ENCODE results near the gene KDM1A. TPM values are rescaled to one million over a fixed set of nuclear protein-coding genes. Genes with fewer than 3 reads are reported as not detected.

KDM1A gene
- total RNA-seq, 2 donors from 2014 or later: 28.2 to 34.9 TPM

GRCh38 chr1:23023174-23023845 is 4.0 kb downstream of the KDM1A start:
- TF ChIP-seq, protein P1, sequence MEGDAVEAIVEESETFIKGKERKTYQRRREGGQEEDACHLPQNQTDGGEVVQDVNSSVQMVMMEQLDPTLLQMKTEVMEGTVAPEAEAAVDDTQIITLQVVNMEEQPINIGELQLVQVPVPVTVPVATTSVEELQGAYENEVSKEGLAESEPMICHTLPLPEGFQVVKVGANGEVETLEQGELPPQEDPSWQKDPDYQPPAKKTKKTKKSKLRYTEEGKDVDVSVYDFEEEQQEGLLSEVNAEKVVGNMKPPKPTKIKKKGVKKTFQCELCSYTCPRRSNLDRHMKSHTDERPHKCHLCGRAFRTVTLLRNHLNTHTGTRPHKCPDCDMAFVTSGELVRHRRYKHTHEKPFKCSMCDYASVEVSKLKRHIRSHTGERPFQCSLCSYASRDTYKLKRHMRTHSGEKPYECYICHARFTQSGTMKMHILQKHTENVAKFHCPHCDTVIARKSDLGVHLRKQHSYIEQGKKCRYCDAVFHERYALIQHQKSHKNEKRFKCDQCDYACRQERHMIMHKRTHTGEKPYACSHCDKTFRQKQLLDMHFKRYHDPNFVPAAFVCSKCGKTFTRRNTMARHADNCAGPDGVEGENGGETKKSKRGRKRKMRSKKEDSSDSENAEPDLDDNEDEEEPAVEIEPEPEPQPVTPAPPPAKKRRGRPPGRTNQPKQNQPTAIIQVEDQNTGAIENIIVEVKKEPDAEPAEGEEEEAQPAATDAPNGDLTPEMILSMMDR (IDR thresholded peaks at IDR 0.05): no peak
- Histone ChIP-seq H3K27me3 (no peaks in the 10 kb centered on the region), H3K4me3 (no peak overlapping the region), H3K36me3 (no peaks in the 10 kb centered on the region), H3K9me3 (peaks cover 0 to 12% of the 10 kb centered on the region in 2 donors), H3K27ac (no peak overlapping the region), H3K4me1 (peaks cover 0 to 16% of the 10 kb centered on the region in 2 donors)
- DNase-seq (ENCODE audit: low spot score): no peak

GRCh38 chr1:23026568-23026967 is 7.3 kb downstream of the KDM1A start:
- Histone ChIP-seq H3K4me3 (no peak overlapping the region), H3K27me3 (no peaks in the 10 kb centered on the region), H3K9me3 (peaks cover 0 to 12% of the 10 kb centered on the region in 2 donors), H3K36me3 (no peaks in the 10 kb centered on the region), H3K27ac (no peak overlapping the region), H3K4me1 (peaks cover 0 to 2% of the 10 kb centered on the region in 2 donors)
- no peak for DNase-seq (ENCODE audit: low spot score)
- TF ChIP-seq, protein P1 (IDR thresholded peaks at IDR 0.05): no peak

DNA sequence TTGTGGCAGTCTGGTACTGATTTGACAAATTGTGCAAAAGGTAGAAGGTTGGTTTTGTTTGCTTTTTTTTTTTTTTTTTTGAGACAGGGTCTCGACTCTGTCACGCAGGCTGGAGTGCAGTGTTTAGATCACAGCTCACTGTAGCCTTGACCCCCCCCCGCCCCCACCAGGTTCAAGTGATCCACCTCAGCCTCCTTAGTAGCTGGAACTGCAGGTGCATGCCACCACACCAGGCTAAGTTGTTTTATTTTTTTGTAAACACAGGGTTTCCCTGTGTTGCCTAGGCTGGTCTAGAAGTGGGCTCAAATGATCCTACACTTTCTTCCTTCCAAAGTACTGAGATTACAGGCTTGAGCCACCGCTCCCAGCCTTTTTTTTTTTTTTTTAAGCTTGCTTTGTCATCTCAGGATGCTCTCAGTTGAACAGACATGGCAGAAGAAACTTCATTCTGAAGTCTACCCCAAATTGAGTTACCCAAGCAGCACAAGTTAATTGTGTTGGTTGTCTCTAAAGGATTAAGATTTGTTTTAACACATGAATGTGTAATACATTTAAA is 8.2 kb downstream of the KDM1A start:
- Histone ChIP-seq H3K4me3 (no peak overlapping the region), H3K9me3 (peaks cover 0 to 12% of the 10 kb centered on the region in 2 donors), H3K4me1 (no peaks in the 10 kb centered on the region), H3K36me3 (no peaks in the 10 kb centered on the region), H3K27ac (no peak overlapping the region), H3K27me3 (no peaks in the 10 kb centered on the region)
- DNase-seq (ENCODE audit: low spot score): no peak
- TF ChIP-seq, protein P1 (IDR thresholded peaks at IDR 0.05): no peak

GRCh38 chr1:23029337-23029736 is 10.1 kb downstream of the KDM1A start:
- H3K27me3 ChIP-seq: no peaks in the 10 kb centered on the region
- TF ChIP-seq, protein P1 (IDR thresholded peaks at IDR 0.05): no peak
- no peaks in the 10 kb centered on the region for H3K9me3 ChIP-seq
- H3K27ac ChIP-seq: no peak overlapping the region
- H3K4me3 ChIP-seq: no peak overlapping the region
- H3K4me1 ChIP-seq: no peaks in the 10 kb centered on the region
- no peaks in the 10 kb centered on the region for H3K36me3 ChIP-seq
- DNase-seq (ENCODE audit: low spot score): no peak

DNA sequence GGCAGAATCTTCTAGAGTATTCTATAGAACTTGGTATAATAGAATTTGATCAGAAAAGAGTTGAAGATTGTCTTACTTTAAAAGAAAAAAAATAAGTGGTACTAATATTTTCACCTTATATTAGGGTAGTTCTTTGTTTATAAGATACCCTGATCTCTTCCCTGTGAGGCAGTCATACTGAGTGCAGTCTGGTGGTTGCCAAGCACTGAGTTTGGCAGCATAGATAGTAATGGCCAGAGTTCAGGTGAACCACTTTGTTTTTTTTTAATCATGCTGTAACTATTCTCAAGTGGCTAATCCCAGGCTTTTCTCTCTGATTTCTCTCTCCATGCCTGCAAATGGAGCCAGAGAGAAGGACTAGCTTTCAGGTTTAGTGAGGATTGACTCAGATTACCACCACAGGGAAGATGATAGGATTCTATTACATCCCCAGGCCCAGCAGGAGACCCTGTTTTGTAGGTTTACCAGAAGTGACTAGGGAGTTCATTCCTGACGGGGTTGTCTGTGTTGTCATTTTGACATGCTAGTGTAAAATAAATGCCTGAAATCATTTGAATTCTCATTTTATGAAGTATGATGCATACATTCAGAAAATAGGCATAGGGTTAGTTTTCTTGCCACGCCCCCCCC is 16.7 kb downstream of the KDM1A start:
- TF ChIP-seq, protein P1 (IDR thresholded peaks at IDR 0.05): no peak
- Histone ChIP-seq H3K36me3 (no peaks in the 10 kb centered on the region), H3K27me3 (no peaks in the 10 kb centered on the region), H3K9me3 (no peaks in the 10 kb centered on the region), H3K27ac (no peak overlapping the region), H3K4me3 (no peak overlapping the region), H3K4me1 (peaks cover 0 to 5% of the 10 kb centered on the region in 2 donors)
- no peak for DNase-seq (ENCODE audit: low spot score)

Data from right atrium auricular region (tissue), 2 donors.